ENCODE measurements around the gene KIF17. TPM values are rescaled to one million over a fixed set of nuclear protein-coding genes. Genes with fewer than 3 reads are reported as not detected.

KIF17 gene
- total RNA-seq, 2 donors from 2014 or later, result 3.2 to 4.0 TPM

DNA sequence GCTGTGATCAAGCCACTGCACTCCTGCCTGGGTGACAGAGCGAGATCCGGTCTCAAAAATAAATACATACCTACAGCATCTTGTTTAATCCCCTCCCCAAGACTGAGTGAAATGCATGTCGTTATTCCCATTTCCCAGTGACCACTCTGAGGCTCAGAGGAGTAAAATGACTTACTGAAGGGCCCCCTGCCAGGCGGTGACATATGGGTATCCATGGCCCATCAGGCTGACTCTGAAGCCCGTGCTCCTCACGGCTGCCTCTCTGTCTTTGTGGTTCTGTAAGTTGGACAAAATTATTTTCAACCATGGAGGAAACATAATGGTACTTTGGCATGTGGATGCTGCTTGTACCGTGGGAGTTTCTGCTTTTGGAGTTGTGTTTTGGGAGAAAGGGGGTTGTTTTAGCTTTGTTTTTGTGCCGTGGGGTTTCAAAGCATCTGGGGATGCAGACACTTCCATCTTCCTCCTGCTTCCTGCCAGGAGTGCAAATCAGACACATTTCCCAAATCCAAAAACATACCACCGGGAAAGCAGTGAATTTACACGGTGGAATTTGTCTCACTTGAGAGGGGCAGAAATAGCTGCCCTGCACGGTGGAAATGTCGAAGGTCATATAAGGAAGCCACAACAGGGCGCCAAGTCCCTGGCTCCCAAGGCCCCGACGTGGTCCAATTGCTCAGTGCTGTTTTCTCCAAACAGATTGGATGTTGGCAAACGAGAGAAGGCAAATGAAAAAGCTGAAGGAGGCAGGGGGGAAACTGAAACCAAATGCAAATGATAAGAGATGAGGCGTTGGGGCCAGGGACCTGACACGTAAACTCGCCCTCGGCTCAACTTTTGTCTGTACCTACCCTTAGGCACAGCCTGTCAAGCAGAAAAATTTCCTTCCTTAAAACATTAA is 101.6 kb downstream of the KIF17 start:
- ATAC-seq, result peak in 1 of 2 donors; percentile 75
- peak; percentile 42 for DNase-seq
- intact Hi-C loops (cut with DNase I), result no loop called here

DNA sequence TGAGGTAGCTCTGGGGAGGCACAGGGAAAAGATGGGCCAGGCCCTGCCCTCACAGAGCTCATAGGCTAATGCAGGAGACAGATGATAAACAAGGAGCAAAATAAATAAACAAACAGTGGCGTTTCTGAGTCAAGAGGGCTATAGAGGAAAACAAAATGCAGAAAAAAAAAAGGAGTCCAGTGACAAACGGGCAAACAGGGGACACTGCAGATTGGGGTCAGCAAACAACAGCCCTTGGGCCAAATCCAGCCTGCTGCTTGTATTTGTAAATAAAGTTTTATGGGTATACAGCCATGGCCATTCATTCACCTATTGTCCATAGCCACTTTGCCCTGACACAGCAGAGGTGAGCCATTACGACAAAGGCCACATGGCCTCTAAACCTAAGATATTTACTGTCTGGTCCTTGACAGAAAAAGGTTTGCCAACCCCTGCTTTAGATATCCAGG is 103.7 kb downstream of the KIF17 start:
- DNase-seq (no peak), ATAC-seq (no peak)
- intact Hi-C loops (cut with DNase I), result no loop called here

Other genes with a start within 250 kb of the KIF17 start
- gene CAMK2N1, start 231.8 kb downstream of the KIF17 start, total RNA-seq, result 10 to 100 TPM; 19.4 to 25.3 TPM
- 10 to 100 TPM; 32.4 to 41.0 TPM for gene MUL1, start 209.9 kb downstream of the KIF17 start, total RNA-seq
- gene FAM43B, start 165.4 kb downstream of the KIF17 start, total RNA-seq, result 1 to 10 TPM; 1.6 to 3.3 TPM
- gene CDA, start 128.9 kb downstream of the KIF17 start, total RNA-seq, result 1 to 10 TPM; 2.4 to 6.5 TPM
- gene PINK1, start 84.5 kb downstream of the KIF17 start, total RNA-seq, result 100 to 1,000 TPM; 126 to 149 TPM
- 100 to 1,000 TPM; 143 to 145 TPM for gene DDOST, start 56.6 kb downstream of the KIF17 start, total RNA-seq
- gene SH2D5, start 14.7 kb upstream of the KIF17 start, total RNA-seq, result under 1 TPM; 0.18 to 0.44 TPM
- gene HP1BP3, start 69.3 kb upstream of the KIF17 start, total RNA-seq, result 100 to 1,000 TPM; 128 to 133 TPM